ENCODE data around the gene NOP14. TPM values are rescaled to one million over a fixed set of nuclear protein-coding genes. Genes with fewer than 3 reads are reported as not detected.
"Not testable (repeated sequence)": the region's sequence is repeated elsewhere in the genome, so short reads cannot be mapped to it uniquely, and the experiment has no call there.

Gene NOP14
- total RNA-seq, 1 donor from 2014 or later: 43.6 TPM

- DNase-seq (ENCODE audit: low read depth, low spot score): no peak
These were observed 30.8 kb downstream of the NOP14 start for GRCh38 chr4:2932321-2932950.

DNA sequence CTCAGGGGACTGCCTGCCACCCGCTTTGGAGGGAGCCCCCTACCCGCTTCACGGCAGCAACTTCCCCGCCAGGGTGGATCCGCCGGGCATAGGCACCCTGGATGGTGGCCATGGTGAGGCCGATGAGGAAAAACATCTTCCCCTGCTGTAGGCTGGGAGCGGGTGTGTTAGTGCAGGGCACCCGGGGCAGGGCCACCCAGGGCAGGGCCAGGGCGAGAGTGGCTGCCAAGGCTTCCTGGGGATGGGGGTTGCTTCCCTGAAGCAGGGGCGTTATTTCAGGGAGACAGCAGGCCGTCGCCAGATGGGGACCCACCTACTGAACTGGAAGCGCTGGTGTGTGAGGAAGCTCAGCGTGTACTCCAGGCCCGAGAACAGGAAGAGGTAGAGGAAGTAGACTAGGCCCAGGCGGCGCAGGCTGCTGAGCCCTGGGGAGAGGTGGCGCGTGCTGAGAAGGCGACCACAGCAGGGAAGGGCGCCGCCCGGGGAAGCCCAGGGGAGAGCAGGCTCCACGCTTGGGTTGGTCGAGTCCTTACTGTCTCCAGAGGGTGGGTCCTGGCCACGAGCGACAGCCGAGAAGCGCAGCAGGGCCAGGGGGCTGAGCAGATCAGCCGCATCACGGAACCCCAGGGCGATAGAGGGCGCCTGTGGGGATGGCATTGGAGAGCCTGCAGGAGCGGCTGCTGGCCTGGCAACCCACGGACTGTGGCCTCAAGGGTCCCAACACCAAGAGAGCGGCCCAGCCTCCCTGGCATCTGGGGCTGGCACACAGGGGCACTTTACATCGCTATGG is 31.5 kb downstream of the NOP14 start:
- no peak for DNase-seq (ENCODE audit: low read depth, low spot score)

DNA sequence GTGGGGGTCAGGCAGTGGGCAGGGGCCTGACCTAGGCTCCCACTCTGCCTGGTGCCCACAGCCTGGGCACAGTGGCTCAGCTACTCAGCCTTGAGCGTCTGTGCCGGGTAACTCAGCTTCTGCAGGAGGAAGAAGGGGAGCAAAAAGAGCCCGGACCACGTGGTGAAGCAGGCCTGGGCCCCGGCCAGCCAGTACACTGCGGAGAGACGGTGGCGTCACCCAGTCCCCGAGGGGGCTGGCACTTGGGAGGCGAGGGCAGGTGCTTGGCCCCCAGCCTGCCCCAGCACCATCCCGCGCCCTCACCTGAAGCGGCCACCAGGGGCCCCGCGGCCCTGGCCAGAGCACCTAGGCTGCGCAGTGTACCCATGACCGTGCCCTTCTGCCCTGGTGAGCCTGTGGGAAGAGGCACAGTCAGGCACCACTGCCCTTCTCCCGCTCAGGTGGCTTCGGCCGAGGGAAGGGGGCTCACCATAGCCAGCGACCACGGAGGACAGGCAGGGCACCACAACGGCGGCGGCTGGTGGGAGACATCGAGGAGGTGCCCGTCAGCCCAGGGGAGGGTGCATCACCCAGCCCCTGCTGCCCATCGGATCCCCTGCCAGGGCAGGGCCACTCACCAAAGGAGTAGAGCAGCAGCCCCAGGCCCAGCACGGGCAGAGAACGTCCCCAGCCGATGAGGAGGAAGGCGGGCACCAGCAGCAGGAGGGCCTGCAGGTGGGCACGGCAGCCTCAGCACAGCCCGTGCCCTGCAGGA is 32.3 kb downstream of the NOP14 start:
- no peak for DNase-seq (ENCODE audit: low read depth, low spot score)

DNA sequence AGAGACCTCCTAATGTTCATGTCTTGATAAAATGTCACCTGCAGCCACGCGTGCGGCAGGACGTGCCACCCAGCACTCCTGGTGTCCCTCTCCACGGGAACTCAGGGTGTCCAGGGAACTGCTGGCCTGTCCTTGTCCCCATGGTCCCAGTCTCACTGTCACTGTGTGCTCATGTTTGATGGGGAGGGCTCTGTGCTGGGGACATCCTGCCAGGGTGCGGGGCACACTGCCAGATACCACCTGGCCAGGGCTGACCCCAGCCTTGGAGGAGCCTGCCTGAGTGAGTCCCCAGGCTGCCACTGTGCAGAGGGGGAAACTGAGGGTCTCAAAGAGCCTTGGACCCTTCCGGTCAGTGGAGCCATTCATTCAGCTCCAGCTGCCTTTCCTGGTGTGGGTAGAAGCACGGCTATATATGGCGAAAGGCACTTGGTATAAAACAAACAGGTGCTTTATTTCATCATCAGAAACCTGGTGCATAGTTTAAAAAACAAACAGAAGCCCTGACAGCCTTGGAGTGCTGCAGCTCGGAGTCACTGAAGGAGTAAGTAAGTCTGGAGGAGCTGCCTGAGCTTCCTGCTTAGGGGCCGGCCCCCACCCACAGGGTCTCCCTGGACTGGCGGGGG is 33.0 kb downstream of the NOP14 start:
- no peak for DNase-seq (ENCODE audit: low read depth, low spot score)

DNA sequence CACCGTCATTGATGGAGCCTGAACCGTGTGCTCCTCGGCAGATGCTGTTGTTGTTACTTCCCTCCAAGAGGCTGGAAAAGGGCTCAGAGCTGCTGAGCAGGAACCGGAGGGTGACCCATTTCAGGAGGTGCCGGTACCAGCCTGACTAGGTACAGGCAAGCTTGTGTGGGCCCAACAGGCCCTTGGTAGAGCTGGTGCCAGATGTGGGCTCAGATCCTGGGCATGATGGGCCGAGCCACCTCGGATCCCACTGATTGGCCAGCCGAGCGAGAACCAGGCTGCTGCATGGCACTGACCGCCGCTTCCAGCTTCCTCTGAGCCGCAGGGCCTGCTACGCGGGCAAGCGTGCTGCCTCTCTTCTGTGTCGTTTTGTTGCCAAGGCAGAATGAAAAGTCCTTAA is 33.7 kb downstream of the NOP14 start:
- no peak for DNase-seq (ENCODE audit: low read depth, low spot score)

DNA sequence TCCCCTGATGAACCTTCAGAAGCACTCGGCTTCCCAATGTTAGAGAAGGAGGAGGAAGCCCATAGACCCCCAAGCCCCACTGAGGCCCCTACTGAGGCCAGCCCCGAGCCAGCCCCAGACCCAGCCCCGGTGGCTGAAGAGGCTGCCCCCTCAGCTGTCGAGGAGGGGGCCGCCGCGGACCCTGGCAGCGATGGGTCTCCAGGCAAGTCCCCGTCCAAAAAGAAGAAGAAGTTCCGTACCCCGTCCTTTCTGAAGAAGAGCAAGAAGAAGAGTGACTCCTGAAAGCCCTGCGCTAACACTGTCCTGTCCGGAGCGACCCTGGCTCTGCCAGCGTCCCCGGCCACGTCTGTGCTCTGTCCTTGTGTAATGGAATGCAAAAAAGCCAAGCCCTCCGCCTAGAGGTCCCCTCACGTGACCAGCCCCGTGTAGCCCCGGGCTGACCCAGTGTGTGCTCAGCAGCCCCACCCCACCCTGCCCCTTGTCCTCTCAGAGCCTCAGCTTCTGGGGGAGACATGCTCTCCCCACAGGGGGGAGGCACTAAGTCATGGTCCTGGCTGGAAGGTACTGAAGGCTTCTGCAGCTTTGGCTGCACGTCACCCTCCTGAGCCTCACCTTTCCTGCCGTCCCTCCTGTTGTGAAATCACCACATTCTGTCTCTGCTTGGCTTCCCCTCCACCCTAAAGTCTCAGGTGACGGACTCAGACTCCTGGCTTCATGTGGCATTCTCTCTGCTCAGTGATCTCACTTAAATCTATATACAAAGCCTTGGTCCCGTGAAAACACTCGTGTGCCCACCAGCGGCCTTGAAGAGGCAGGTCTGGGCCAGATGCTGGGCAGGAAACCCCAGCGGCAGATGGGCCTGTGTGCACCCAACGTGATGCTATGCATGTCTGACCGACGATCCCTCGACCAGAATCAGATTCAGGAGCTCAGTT is 34.7 kb downstream of the NOP14 start:
- no peak for DNase-seq (ENCODE audit: low read depth, low spot score)

GRCh38 chr4:2927696-2928075 is 35.5 kb downstream of the NOP14 start:
- DNase-seq (ENCODE audit: low read depth, low spot score): no peak

DNA sequence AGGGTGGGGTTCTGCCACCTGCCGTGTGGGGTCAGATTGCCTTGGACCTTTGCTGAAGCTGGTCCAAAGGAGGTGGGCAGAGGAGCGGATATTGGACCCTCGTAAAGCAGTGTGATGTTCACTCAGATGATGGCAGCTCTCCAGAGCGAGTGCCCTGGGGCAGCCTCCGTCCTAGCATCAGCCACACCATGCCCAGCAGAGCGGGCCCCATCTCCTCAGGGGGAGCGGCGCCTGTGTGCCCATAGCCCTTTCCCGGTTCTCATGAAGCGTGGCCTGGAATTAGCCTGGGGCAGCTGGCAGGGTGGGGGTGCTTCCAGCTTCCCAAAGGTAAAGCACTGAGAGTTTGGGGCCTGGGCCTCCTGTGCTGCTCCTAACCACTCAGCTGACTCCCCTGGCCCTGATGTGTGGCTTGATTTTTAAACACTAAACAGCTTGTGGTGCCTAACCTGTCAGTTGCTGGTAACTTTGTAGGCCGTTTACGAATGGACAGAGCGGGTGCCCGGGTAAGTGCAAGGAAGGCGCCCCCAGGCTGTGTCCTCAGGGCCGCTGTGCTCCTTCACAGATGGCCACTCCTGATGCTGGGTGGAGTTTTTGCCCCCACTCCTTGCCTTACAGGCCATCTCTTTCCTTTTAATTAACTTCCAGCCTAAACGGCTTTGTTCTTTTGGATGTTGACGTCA is 36.0 kb downstream of the NOP14 start:
- no peak for DNase-seq (ENCODE audit: low read depth, low spot score)

DNA sequence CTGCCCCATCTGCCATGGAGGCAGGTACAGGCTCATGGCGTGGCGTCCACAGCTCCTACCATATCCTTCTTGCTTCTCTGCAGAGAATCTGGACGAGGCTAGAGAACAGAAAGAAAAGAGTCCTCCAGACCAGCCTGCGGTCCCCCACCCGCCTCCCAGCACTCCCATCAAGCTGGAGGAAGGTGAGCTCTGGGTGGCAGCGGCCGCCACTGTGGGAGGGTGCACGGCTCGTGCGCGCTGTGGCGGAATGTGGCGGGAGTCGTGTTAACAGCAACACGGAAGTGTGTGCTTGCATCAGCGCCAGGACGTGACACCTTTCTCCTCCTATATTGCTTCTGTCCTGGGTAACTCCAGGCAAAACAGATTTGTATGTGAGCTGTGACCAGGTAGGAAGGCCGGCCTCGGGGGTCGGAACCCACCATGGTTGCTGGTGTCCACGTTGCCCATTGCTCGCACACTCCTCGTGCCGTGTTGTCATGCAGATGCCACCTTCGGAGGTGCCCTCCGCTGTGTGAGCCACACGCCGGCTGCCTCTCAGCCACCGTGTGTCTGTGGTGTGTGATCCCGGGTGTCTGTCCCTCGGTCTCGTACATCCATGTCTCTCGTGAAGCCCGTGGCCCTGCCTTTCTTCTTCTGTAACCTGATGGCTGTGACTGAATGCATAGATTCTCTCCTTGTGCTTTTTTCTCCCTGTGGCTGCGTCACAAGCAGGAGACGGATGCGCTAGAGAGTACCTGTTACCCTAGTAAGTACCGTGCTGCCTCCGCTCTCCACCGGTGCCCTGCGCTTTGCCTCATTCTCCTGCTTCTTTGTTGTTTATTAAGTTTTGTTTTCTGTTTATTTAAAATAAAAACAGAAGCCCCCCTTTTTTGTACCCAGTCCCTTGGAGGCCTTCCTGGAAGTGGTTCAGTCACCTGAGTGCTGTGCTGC is 37.0 kb downstream of the NOP14 start:
- DNase-seq (ENCODE audit: low read depth, low spot score): no peak

DNA sequence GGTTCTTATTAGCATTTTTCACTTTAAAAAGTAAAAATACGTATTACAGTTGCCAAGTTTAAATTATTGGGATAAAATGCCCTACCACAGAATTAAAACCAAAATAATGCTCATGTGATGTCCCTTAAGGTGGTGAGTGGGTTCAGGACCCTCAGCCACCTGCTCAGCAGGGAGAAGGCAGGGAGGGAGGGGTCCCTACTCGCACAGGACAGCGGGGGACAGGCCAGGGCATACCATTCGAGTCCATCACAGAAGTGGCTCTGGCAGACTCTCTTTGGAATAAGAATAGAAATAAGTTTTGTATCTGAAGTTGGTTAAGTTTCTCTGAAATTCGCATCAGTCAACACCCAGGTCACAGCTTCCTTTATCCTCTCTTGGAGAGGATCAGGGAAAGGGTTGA is 37.7 kb downstream of the NOP14 start:
- DNase-seq (ENCODE audit: low read depth, low spot score): no peak

DNA sequence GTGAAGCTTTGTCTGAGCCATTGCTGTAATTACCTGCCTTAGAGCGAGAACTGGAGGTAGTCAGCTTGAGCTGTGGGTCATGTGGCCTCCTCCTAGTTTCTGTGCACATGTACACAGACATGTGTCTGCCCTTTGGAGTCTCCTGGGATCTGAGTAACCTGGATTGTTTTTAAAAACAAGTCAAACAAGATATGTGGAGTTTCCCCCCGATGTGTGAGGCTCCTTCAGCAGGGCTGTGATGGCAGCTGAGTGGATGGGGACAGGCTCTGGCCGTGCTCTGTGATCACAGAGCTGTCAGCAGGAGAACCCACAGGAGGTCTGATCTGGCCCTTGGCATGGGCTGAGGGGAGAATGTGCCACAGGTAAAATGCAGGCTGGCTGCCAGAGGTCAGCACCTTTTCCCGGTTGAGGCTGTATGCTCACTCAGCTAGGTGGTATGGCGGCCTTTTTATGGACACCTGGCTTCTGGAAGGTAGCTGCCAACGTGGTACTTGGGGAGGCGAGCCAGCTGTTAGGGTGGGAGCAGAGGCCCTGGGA is 38.4 kb downstream of the NOP14 start:
- DNase-seq (ENCODE audit: low read depth, low spot score): no peak

DNA sequence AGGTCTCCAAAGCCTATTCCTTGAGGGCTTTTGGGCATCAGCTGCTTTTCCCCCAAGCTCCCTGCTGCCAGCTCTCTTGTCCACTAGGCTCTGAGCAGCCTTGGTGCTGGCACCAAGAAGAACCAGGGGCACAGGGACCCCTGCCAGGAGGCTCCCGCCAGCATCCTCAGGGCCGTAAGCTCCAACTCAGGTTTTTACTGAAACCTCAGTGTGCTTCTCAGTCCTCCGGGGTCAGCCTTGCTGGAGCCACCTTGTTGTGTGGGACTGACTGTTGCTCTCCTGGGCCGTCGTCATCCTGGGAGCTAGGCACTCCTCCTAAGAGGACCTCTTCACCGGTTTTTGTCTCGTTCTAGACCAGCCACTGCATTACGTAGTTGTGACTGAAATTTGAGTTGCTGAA is 38.9 kb downstream of the NOP14 start:
- no peak for DNase-seq (ENCODE audit: low read depth, low spot score)

GRCh38 chr4:2923668-2924173 is 39.5 kb downstream of the NOP14 start:
- DNase-seq (ENCODE audit: low read depth, low spot score): no peak

GRCh38 chr4:2923141-2923551 is 40.1 kb downstream of the NOP14 start:
- DNase-seq (ENCODE audit: low read depth, low spot score): no peak

DNA sequence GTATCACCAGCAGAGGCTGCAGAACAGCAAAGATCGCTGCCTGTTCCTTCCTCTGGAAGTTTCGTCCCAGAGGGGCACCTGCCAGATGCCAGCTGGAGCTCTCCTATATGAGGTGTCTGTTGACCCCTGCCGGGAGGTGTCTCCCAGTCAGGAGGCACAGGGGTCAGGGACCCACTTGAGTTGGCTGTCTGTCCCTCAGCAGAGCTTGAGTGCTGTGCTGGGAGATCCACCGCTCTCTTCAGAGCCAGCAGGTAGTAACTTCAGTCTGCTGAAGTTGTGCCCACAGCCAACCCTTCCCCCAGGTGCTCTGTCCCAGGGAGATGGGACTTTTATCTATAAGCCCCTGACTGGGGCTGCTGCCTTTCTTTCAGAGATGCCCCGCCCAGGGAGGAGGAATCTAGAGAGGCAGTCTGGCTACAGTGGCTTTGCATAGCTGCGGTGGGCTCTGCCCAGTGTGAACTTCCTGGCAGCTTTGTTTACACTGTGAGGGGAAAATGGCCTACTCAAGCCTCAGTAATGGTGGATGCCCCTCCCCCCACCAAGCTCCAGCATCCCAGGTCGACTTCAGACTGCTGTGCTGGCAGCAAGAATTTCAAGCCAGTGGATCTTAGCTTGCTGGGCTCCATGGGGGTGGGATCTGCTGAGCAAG is 40.6 kb downstream of the NOP14 start:
- DNase-seq (ENCODE audit: low read depth, low spot score): not testable (repeated sequence)

GRCh38 chr4:2918714-2919113 is 44.5 kb downstream of the NOP14 start:
- not testable (repeated sequence) for DNase-seq (ENCODE audit: low read depth, low spot score)

GRCh38 chr4:2918300-2918699 is 44.9 kb downstream of the NOP14 start:
- DNase-seq (ENCODE audit: low read depth, low spot score): not testable (repeated sequence)

DNA sequence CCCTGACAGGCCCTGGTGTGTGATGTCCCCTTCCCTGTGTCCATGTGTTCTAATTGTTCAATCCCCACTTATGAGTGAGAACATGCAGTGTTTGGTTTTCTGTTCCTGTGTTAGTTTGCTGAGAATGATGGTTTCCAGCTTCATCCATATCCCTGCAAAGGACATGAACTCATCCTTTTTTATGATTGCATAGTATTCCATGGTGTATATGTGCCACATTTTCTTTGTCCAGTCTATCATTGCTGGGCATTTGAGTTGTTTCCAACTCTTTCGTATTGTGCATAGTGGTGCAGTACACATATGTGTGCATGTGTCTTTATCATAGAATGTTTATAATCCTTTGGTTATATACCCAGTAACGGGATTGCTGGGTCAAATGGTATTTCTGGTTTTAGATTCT is 46.5 kb downstream of the NOP14 start:
- DNase-seq (ENCODE audit: low read depth, low spot score): not testable (repeated sequence)

Measured in pulmonary artery endothelial cell (primary cell).